Panc1 (cell line): ENCODE data around the gene FITM2.

Experiments used
- CTCF ChIP-seq: fragments of 450-650 bp; IDR thresholded peaks from 2 replicates; pipeline ENCODE4 v1.5.1; 2017; ENCODE audit warnings: mild to moderate bottlenecking
- POLR2AphosphoS5 ChIP-seq: IDR thresholded peaks from 2 replicates; pipeline ENCODE4 v1.6.1; 2012; ENCODE audit warnings: mild to moderate bottlenecking, low read depth, low read length, moderate library complexity
- SIN3A ChIP-seq: IDR thresholded peaks from 2 replicates; pipeline ENCODE4 v1.6.1; 2012; ENCODE audit warnings: low read depth, mild to moderate bottlenecking, low read length, moderate library complexity, borderline replicate concordance; ENCODE audit not compliant: insufficient read depth
- TF ChIP-seq, protein P1 (sequence below), 2 experiments: IDR thresholded peaks; 2 replicates each; pipeline ENCODE4 v1.6.1; 2011 to 2012; ENCODE audit warnings: low read depth in 2 of 2, control low read depth in 1 of 2, low read length in 1 of 2, mild to moderate bottlenecking in 1 of 2, moderate library complexity in 1 of 2; ENCODE audit not compliant: insufficient read depth in 1 of 2

DNA sequence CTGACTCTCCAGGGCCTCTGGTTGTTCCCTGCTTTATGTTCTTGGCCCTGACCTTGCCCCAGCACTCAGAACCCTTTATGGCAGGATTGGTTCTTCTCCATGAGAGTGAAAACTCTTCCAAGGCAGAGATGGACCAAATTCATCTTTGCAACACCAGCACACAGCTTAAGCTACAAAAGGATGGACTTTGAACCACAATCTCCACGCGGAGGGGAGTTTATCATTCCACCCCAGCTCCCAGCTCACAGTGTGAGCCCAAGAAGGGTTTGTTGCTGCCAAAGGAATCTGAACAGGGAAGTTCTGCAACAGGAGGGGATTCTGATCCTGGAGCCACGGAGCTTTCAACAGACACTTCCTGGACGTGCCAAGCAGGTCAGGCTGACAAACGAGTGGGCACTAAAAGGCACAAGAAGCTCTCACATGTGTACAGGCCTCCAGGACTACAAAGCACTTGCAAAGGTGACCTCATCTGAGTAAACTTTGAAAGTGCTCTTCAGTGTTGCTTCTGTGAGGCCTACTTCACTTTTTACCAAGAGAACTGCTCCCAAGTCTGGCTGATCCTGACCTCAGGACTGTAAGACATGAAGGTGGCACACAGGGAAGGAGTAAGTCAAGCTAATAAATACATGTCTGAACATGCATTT, 8.9 kb downstream of the FITM2 start:
- TF ChIP-seq CTCF (no peak), POLR2AphosphoS5 (no peak), SIN3A (no peak)
- TF ChIP-seq, protein P1, sequence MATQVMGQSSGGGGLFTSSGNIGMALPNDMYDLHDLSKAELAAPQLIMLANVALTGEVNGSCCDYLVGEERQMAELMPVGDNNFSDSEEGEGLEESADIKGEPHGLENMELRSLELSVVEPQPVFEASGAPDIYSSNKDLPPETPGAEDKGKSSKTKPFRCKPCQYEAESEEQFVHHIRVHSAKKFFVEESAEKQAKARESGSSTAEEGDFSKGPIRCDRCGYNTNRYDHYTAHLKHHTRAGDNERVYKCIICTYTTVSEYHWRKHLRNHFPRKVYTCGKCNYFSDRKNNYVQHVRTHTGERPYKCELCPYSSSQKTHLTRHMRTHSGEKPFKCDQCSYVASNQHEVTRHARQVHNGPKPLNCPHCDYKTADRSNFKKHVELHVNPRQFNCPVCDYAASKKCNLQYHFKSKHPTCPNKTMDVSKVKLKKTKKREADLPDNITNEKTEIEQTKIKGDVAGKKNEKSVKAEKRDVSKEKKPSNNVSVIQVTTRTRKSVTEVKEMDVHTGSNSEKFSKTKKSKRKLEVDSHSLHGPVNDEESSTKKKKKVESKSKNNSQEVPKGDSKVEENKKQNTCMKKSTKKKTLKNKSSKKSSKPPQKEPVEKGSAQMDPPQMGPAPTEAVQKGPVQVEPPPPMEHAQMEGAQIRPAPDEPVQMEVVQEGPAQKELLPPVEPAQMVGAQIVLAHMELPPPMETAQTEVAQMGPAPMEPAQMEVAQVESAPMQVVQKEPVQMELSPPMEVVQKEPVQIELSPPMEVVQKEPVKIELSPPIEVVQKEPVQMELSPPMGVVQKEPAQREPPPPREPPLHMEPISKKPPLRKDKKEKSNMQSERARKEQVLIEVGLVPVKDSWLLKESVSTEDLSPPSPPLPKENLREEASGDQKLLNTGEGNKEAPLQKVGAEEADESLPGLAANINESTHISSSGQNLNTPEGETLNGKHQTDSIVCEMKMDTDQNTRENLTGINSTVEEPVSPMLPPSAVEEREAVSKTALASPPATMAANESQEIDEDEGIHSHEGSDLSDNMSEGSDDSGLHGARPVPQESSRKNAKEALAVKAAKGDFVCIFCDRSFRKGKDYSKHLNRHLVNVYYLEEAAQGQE (IDR thresholded peaks at IDR 0.05; ENCODE audit: insufficient read depth in 1 of 2, low read depth in 2 of 2, low read length in 1 of 2) = no peak
